GM23338 (cell line): ENCODE data around the gene IDUA. TPM values are rescaled to one million over a fixed set of nuclear protein-coding genes. Genes with fewer than 3 reads are reported as not detected.

ENCODE experiments used
- ATAC-seq: fragments of 200-7000 bp; cut with Tn5 transposase; 3 replicates; pipeline ENCODE4 v1.9.1; 2020
- DNase-seq: peaks from one replicate; pipeline ENCODE4 v3.0.0-alpha.2; 2015; ENCODE audit warnings: low spot score
- H2AFZ ChIP-seq: fragments of 200-600 bp; sonication (generic); 2 replicates; pipeline ENCODE4 v1.8.0; 2016; ENCODE audit warnings: antibody characterized with exemption, mild to moderate bottlenecking, moderate library complexity
- H3F3A ChIP-seq: fragments of 200-600 bp; sonication (generic); replicated peaks from 2 replicates; pipeline ENCODE4 v1.8.0; 2017; ENCODE audit warnings: antibody characterized with exemption, mixed run types, low read depth
- H3K27ac ChIP-seq: fragments of 200-600 bp; sonication (generic); 2 replicates; pipeline ENCODE4 v1.6.1; 2016; ENCODE audit warnings: low read depth
- H3K27me3 ChIP-seq: fragments of 200-600 bp; sonication (generic); 2 replicates; pipeline ENCODE4 v1.8.0; 2016; ENCODE audit warnings: mild to moderate bottlenecking, mixed run types, moderate library complexity; ENCODE audit not compliant: insufficient read depth
- H3K36me3 ChIP-seq: fragments of 200-600 bp; sonication (generic); 2 replicates; pipeline ENCODE4 v1.8.0; 2016; ENCODE audit warnings: mild to moderate bottlenecking; ENCODE audit not compliant: insufficient read depth
- H3K4me1 ChIP-seq: fragments of 200-600 bp; sonication (generic); 2 replicates; pipeline ENCODE4 v1.8.0; 2016; ENCODE audit warnings: mild to moderate bottlenecking, moderate library complexity; ENCODE audit not compliant: insufficient read depth
- H3K4me2 ChIP-seq: fragments of 200-600 bp; sonication (generic); 2 replicates; pipeline ENCODE4 v1.7.1; 2017; ENCODE audit warnings: mixed run types
- H3K4me3 ChIP-seq: fragments of 200-600 bp; sonication (generic); 2 replicates; pipeline ENCODE4 v1.6.1; 2016; ENCODE audit warnings: mixed run types
- H3K79me2 ChIP-seq: fragments of 200-600 bp; sonication (generic); replicated peaks from 2 replicates; pipeline ENCODE4 v1.8.0; 2017; ENCODE audit warnings: mild to moderate bottlenecking; ENCODE audit not compliant: insufficient read depth
- H3K9me2 ChIP-seq: fragments of 200-600 bp; sonication (generic); 2 replicates; pipeline ENCODE4 v1.8.0; 2017; ENCODE audit not compliant: insufficient read depth
- H4K20me1 ChIP-seq: fragments of 200-600 bp; sonication (generic); replicated peaks from 2 replicates; pipeline ENCODE4 v1.8.0; 2017; ENCODE audit warnings: mild to moderate bottlenecking; ENCODE audit not compliant: insufficient read depth
- H3K27ac Mint-ChIP-seq: 2 replicates; pipeline ENCODE4 v1.8.0; 2020; ENCODE audit warnings: inconsistent platforms, mild to moderate bottlenecking, moderate library complexity, mixed read lengths
- H3K27me3 Mint-ChIP-seq: 3 replicates; pipeline ENCODE4 v1.8.0; 2022; ENCODE audit warnings: low read depth, mild to moderate bottlenecking, moderate library complexity, mixed read lengths, inconsistent platforms; ENCODE audit not compliant: insufficient read depth, poor library complexity
- H3K36me3 Mint-ChIP-seq: 3 replicates; pipeline ENCODE4 v1.8.0; 2021; ENCODE audit warnings: low read depth, mild to moderate bottlenecking, inconsistent platforms, moderate library complexity, mixed read lengths
- H3K4me1 Mint-ChIP-seq: 3 replicates; pipeline ENCODE4 v1.8.0; 2020; ENCODE audit warnings: mild to moderate bottlenecking, inconsistent platforms, mixed read lengths
- H3K4me3 Mint-ChIP-seq: 3 replicates; pipeline ENCODE4 v1.8.0; 2021; ENCODE audit warnings: moderate library complexity, mild to moderate bottlenecking, inconsistent platforms, mixed read lengths
- H3K9me3 Mint-ChIP-seq: 3 replicates; pipeline ENCODE4 v1.8.0; 2020; ENCODE audit warnings: moderate library complexity, mild to moderate bottlenecking, inconsistent platforms, mixed read lengths
- EZH2 ChIP-seq: fragments of 200-600 bp; sonication (generic); IDR thresholded peaks from one replicate; pipeline ENCODE4 v1.8.0; 2017; ENCODE audit warnings: antibody characterized with exemption, mild to moderate bottlenecking, low read depth; ENCODE audit not compliant: unreplicated experiment
- EZH2phosphoT487 ChIP-seq: fragments of 200-600 bp; sonication (generic); IDR thresholded peaks from one replicate; pipeline ENCODE4 v1.8.1; 2018; ENCODE audit warnings: antibody characterized with exemption; ENCODE audit not compliant: unreplicated experiment
- NANOG ChIP-seq: IDR thresholded peaks from 2 replicates; pipeline ENCODE4 v1.6.1; 2016; ENCODE audit warnings: antibody characterized with exemption, borderline replicate concordance
- POLR2AphosphoS5 ChIP-seq: IDR thresholded peaks from 2 replicates; pipeline ENCODE4 v1.6.1; 2016; ENCODE audit warnings: antibody characterized with exemption, low read depth
- STAT1 ChIP-seq: IDR thresholded peaks from one replicate; pipeline ENCODE4 v1.6.1; 2016; ENCODE audit warnings: antibody characterized with exemption; ENCODE audit not compliant: unreplicated experiment
- ZNF114 ChIP-seq: fragments of 250-450 bp; sonication (Bioruptor Pico); IDR thresholded peaks from 2 replicates; pipeline ENCODE4 v1.5.0; 2020; ENCODE audit warnings: mild to moderate bottlenecking, moderate library complexity
- ZNF331 ChIP-seq: fragments of 250-450 bp; sonication (Bioruptor Pico); IDR thresholded peaks from 2 replicates; pipeline ENCODE4 v1.5.0; 2020; ENCODE audit warnings: low read depth, mild to moderate bottlenecking, moderate library complexity
- polyA plus RNA-seq: library from polyadenylated mRNA; unstranded; fragments of >200 nt; fragmentation: Nextera tagmentation; extraction: Ambion mirVana; gene quantifications from 2 replicates; pipeline ENCODE4 v1.2.1, GENCODE V29; 2016
- total RNA-seq: library from RNA; depleted of rRNA; stranded (reverse); fragments of >200 nt; shearing (Covaris generic); gene quantifications from 2 replicates; pipeline ENCODE4 v1.2.3, GENCODE V29; 2014
- TF ChIP-seq, protein P1 (sequence below): IDR thresholded peaks from one replicate; pipeline ENCODE4 v1.6.1; 2018; ENCODE audit warnings: antibody characterized with exemption; ENCODE audit not compliant: unreplicated experiment
- TF ChIP-seq, protein P2 (sequence below), 2 experiments: fragments of 200-600 bp in 1 of 2; sonication (generic) in 1 of 2; conservative IDR thresholded peaks; 2 replicates each; pipeline versions ENCODE4 v1.5.1 to v1.6.1; 2016 to 2017; ENCODE audit warnings: antibody characterized with exemption in 2 of 2, low read depth in 2 of 2, mild to moderate bottlenecking in 2 of 2, moderate library complexity in 1 of 2
- TF ChIP-seq, protein P3 (sequence below): fragments of 250-450 bp; sonication (Bioruptor Pico); IDR thresholded peaks from 2 replicates; pipeline ENCODE4 v1.5.0; 2020; ENCODE audit warnings: mild to moderate bottlenecking, moderate library complexity

Gene IDUA
- total and polyA plus RNA-seq, 2 experiments from 2014 or later = 1.3 to 6.1 TPM

DNA sequence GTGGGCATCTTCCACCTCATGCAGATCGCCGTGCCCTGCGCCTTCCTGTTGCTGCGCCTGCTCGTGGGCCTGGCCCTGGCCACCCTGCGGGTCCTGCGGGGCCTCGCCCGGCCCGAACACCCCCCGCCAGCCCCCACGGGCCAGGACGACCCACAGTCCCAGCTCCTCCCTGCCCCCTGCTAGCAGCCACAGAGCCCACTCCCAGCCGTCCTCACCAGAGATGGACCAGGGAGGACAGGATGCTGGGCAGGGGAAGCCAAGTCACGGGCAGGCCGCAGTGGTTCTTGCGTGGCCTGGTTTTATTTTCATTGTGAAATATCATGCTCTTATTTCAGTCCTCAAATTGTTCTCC, 28.6 kb upstream of the IDUA start:
- Mint-ChIP-seq H3K36me3 (no peaks in the 10 kb centered on the region; the same call in 2 of the 3 replicates), H3K4me3 (no peak overlapping the region), H3K9me3 (no peaks in the 10 kb centered on the region), H3K4me1 (no peaks in the 10 kb centered on the region), H3K27ac (no peak overlapping the region), H3K27me3 (no peaks in the 10 kb centered on the region)
- Histone ChIP-seq H3K4me3 (no peak overlapping the region), H3K79me2 (no peaks in the 10 kb centered on the region), H3K36me3 (no peaks in the 10 kb centered on the region), H3K4me1 (no peaks in the 10 kb centered on the region), H3K4me2 (no peak overlapping the region), H4K20me1 (no peaks in the 10 kb centered on the region; the same call in 1 of the 2 replicates), H3K27me3 (no peaks in the 10 kb centered on the region), H3K27ac (no peak overlapping the region), H3F3A (no peaks in the 10 kb centered on the region), H3K9me2 (no peaks in the 10 kb centered on the region), H2AFZ (no peak overlapping the region)
- TF ChIP-seq ZNF331 (CRISPR knock-in tag) (no peak), EZH2phosphoT487 (no peak), EZH2 (no peak)
- DNase-seq (no peak), ATAC-seq (no peak)

DNA sequence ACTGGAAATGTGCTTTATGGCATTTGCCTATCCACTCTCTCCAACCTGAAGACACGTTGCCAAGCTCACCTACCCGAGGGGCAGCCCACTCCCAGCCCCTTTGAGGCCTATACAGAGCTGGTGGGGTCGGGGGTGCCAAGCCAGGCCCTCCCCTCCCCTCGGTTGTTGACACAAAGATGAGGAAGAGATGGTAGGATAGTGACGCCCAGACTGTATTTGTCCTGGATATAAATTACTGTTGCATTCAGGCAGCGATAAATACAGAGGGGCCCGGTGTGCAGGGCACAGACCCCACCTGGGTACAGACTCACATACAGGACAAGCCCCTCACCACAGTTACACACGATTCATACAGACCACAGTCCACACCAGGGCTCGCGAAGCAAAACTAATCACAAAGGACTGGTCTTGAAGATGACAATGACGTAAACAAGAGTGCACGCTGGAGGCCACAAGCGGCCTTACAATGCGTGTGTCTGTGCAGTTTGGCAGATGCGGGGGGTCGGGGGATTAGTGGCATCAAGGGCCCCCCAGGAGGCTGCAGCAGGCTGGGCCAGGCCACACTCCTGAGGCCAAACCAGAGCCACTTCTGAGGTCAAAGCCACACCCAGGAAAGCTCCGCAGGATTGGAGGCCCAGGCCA, 28.0 kb upstream of the IDUA start:
- no peaks in the 10 kb centered on the region for H3K36me3 ChIP-seq
- TF ChIP-seq ZNF114 (CRISPR knock-in tag) (no peak), STAT1 (no peak), ZNF331 (CRISPR knock-in tag) (no peak), NANOG (no peak), POLR2AphosphoS5 (no peak; the same call in 1 of the 2 replicates), EZH2 (no peak)
- TF ChIP-seq, protein P1, sequence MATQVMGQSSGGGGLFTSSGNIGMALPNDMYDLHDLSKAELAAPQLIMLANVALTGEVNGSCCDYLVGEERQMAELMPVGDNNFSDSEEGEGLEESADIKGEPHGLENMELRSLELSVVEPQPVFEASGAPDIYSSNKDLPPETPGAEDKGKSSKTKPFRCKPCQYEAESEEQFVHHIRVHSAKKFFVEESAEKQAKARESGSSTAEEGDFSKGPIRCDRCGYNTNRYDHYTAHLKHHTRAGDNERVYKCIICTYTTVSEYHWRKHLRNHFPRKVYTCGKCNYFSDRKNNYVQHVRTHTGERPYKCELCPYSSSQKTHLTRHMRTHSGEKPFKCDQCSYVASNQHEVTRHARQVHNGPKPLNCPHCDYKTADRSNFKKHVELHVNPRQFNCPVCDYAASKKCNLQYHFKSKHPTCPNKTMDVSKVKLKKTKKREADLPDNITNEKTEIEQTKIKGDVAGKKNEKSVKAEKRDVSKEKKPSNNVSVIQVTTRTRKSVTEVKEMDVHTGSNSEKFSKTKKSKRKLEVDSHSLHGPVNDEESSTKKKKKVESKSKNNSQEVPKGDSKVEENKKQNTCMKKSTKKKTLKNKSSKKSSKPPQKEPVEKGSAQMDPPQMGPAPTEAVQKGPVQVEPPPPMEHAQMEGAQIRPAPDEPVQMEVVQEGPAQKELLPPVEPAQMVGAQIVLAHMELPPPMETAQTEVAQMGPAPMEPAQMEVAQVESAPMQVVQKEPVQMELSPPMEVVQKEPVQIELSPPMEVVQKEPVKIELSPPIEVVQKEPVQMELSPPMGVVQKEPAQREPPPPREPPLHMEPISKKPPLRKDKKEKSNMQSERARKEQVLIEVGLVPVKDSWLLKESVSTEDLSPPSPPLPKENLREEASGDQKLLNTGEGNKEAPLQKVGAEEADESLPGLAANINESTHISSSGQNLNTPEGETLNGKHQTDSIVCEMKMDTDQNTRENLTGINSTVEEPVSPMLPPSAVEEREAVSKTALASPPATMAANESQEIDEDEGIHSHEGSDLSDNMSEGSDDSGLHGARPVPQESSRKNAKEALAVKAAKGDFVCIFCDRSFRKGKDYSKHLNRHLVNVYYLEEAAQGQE = no peak
- TF ChIP-seq, protein P2, sequence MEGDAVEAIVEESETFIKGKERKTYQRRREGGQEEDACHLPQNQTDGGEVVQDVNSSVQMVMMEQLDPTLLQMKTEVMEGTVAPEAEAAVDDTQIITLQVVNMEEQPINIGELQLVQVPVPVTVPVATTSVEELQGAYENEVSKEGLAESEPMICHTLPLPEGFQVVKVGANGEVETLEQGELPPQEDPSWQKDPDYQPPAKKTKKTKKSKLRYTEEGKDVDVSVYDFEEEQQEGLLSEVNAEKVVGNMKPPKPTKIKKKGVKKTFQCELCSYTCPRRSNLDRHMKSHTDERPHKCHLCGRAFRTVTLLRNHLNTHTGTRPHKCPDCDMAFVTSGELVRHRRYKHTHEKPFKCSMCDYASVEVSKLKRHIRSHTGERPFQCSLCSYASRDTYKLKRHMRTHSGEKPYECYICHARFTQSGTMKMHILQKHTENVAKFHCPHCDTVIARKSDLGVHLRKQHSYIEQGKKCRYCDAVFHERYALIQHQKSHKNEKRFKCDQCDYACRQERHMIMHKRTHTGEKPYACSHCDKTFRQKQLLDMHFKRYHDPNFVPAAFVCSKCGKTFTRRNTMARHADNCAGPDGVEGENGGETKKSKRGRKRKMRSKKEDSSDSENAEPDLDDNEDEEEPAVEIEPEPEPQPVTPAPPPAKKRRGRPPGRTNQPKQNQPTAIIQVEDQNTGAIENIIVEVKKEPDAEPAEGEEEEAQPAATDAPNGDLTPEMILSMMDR (conservative IDR thresholded peaks at IDR 0.05; ENCODE audit: low read depth in 2 of 2) = no peak
- TF ChIP-seq, protein P3, sequence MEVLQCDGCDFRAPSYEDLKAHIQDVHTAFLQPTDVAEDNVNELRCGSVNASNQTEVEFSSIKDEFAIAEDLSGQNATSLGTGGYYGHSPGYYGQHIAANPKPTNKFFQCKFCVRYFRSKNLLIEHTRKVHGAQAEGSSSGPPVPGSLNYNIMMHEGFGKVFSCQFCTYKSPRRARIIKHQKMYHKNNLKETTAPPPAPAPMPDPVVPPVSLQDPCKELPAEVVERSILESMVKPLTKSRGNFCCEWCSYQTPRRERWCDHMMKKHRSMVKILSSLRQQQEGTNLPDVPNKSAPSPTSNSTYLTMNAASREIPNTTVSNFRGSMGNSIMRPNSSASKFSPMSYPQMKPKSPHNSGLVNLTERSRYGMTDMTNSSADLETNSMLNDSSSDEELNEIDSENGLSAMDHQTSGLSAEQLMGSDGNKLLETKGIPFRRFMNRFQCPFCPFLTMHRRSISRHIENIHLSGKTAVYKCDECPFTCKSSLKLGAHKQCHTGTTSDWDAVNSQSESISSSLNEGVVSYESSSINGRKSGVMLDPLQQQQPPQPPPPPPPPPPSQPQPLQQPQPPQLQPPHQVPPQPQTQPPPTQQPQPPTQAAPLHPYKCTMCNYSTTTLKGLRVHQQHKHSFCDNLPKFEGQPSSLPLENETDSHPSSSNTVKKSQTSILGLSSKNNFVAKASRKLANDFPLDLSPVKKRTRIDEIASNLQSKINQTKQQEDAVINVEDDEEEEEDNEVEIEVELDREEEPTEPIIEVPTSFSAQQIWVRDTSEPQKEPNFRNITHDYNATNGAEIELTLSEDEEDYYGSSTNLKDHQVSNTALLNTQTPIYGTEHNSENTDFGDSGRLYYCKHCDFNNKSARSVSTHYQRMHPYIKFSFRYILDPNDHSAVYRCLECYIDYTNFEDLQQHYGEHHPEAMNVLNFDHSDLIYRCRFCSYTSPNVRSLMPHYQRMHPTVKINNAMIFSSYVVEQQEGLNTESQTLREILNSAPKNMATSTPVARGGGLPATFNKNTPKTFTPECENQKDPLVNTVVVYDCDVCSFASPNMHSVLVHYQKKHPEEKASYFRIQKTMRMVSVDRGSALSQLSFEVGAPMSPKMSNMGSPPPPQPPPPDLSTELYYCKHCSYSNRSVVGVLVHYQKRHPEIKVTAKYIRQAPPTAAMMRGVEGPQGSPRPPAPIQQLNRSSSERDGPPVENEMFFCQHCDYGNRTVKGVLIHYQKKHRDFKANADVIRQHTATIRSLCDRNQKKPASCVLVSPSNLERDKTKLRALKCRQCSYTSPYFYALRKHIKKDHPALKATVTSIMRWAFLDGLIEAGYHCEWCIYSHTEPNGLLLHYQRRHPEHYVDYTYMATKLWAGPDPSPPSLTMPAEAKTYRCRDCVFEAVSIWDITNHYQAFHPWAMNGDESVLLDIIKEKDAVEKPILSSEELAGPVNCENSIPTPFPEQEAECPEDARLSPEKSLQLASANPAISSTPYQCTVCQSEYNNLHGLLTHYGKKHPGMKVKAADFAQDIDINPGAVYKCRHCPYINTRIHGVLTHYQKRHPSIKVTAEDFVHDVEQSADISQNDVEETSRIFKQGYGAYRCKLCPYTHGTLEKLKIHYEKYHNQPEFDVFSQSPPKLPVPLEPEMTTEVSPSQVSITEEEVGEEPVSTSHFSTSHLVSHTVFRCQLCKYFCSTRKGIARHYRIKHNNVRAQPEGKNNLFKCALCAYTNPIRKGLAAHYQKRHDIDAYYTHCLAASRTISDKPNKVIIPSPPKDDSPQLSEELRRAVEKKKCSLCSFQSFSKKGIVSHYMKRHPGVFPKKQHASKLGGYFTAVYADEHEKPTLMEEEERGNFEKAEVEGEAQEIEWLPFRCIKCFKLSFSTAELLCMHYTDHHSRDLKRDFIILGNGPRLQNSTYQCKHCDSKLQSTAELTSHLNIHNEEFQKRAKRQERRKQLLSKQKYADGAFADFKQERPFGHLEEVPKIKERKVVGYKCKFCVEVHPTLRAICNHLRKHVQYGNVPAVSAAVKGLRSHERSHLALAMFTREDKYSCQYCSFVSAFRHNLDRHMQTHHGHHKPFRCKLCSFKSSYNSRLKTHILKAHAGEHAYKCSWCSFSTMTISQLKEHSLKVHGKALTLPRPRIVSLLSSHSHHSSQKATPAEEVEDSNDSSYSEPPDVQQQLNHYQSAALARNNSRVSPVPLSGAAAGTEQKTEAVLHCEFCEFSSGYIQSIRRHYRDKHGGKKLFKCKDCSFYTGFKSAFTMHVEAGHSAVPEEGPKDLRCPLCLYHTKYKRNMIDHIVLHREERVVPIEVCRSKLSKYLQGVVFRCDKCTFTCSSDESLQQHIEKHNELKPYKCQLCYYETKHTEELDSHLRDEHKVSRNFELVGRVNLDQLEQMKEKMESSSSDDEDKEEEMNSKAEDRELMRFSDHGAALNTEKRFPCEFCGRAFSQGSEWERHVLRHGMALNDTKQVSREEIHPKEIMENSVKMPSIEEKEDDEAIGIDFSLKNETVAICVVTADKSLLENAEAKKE = no peak
- peaks cover 2% of the 10 kb centered on the region for H3K27me3 Mint-ChIP-seq
- no peak overlapping the region for H3K27ac Mint-ChIP-seq
- no peak overlapping the region for H3K4me2 ChIP-seq
- no peaks in the 10 kb centered on the region for H3K9me3 Mint-ChIP-seq
- DNase-seq (no peak), ATAC-seq (no peak)
- H3F3A ChIP-seq = no peaks in the 10 kb centered on the region
- no peaks in the 10 kb centered on the region; the same call in 1 of the 2 replicates for H4K20me1 ChIP-seq
- no peak overlapping the region for H3K4me3 ChIP-seq
- H2AFZ ChIP-seq = no peak overlapping the region
- no peaks in the 10 kb centered on the region for H3K9me2 ChIP-seq
- no peaks in the 10 kb centered on the region for H3K79me2 ChIP-seq
- H3K4me1 Mint-ChIP-seq = no peaks in the 10 kb centered on the region
- H3K4me1 ChIP-seq = no peaks in the 10 kb centered on the region
- H3K36me3 Mint-ChIP-seq = no peaks in the 10 kb centered on the region; the same call in 2 of the 3 replicates
- no peak overlapping the region for H3K4me3 Mint-ChIP-seq
- H3K27ac ChIP-seq = no peak overlapping the region
- no peaks in the 10 kb centered on the region for H3K27me3 ChIP-seq
